ENCODE measurements around the gene TIMM22.
A peak's percentile ranks its signal among the peaks of the same experiment; 100 is the strongest.

The TIMM22 gene

DNA sequence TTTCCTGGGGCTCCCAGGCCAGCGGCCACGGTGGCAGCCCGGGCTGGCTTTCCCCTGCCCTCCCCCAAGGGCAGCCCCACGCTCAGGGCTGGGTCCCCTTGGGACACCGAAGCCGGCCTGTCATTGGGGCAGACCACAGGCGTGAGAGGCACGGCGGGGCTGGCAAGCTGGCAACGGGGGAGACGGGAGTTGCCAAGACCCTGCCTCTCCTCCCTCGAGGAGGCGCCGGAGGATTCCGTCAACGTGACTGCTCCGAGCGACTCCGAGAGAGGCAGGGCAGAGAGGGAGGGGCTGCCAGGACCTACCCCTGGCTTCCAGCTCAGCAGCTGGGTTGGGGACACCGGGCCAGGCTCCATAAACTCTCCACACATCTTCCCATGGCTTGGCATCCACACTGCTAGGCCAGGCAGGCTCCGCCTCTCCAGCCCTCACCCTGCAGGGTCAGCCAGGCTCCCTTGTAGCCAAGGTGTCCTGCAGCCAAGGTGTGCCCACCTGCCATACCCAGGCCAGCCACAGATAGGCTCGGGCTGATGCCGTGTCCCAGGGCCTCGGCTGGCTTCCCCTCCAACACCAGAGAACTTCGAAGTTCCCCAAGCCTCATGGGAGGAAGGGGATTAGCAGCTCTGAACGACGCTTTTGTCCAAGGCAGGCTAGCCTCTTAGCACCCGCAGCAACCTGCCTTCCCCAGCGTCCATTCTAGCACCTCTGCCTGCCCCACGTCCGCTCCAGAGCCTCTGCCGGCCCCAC, 25.5 kb downstream of the TIMM22 start:
- DNase-seq (ENCODE audit: low read depth): no peak

DNA sequence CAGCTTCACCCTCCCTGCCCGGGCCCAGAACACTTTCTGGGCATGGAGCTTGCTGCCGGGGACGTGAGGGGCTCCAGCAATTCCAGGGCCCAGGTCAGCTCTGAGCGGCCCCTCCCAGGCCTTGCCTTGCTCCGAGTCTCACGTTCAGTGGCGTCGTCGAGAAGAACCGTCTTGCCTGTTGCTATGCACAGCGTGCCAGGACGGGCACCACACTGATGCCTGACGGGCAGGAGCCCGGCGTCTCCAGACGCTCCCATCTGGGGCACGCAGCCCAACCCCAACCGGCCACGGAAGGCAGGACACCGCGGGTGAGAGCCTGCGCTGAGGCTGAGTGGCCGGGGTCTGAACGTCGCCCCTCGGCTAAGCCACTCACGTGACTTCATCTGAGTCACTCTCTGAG, 27.1 kb downstream of the TIMM22 start:
- DNase-seq (ENCODE audit: low read depth): no peak

DNA sequence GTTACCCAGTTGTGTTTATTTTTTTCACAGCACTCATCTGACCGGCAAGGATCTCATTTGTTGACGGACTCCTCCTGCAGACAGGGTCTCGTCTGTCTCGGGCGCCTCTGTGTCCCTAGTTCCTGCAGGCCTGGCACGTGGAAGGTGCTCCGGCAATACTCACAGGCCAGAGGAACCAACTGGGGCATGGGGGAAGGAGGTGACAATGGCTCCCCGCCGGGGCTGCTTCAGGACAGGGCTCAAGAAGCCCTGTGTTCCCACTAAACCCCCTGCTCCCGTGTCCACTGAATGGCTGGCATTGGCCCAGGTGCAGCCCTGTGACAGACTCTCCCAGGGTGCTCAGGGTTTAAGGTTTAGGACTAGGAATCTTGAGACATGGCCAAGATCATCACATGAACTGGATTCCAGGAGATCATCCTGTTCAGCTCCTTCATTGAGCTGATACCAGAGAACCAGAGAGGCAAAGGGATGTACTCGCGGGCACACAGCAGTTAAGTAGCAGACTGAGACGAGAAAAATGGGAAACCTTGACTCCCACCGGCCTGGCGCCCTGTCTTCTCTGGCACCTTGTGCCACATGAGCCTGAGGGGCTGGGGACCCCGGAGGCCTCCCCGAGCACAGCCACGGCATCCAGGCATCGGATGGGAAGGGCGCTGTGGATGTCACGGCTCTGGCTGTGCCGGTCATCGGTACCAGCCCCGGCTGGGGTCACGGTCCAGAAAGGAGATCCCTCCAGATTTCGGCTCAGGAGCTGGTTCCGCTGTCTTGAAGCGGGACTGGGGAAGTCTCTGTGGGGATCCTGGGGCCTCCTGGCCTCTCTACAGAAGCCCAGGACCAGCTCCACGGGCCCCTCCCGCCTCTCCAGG, 29.0 kb downstream of the TIMM22 start:
- no peak for DNase-seq (ENCODE audit: low read depth)

DNA sequence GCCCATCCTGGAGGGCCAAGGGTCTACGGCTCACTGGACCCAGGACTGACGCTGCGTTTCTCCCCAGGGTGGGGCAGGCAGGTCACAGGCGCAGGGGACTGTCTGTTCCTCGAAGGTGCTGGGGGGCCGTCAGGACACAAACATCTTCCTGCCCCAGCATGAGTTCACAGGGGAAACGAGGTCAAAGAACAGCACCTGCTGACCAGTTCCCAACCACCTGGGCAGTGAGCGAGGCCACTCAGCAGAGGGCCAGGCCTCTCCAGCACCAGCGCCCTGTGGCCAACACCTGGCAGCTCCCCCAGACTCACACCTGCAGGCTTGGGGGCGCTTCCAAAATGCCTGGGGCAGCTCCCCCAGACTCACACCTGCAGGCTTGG, 29.7 kb downstream of the TIMM22 start:
- DNase-seq (ENCODE audit: low read depth): no peak

DNA sequence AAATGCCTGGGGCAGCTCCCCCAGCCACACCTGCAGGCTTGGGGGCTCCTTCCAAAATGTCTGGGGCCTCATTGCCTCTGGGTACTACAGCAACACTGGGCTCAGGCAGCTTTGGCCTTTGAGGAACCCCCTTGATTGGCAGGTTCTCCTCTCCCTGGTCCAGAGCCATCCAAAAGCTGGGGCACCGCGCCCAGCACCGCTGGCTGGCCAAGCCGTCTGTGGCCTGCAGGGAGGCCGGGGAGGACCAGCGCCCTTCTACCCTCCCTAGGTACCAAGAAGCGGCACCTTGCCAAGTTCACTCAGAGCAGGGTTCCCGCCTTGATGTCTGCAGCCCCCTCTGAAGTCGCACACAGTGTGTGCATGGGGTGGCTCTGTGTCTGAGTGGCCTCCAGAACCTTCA, 30.1 kb downstream of the TIMM22 start:
- DNase-seq (ENCODE audit: low read depth): no peak

DNA sequence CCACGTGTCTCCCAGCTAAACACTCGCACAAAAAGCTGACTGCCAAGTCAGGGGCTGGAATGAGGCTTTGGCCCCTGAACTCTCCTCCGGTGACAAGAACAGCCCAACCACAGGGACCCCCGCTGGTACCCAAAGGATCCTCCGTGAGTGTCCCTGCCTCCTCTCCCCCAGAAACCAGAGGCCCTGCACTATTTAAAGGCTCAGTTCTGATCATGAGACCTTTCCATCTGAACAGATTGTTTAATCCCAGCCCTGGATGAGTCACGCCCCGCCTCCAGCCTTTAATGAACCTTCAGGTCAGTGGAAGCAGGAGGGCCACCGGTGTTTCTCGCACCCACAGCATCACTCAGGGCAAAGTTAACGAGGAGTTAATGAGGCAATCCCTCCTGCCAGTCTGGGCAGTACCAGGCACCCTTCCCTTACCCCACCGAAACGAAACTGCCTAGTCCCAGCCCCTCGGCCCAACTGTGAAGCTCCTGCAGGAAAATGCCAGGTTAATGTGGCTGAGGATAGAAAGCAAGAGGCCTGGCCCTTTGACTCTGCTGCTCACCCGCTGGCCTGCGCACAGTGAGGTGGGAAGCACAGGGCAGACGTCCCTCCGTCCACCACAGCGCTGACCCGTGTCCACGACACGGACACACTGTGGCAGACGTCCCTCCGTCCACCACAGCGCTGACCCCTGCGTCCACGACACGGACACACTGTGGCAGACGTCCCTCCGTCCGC, 32.4 kb downstream of the TIMM22 start:
- peak; percentile 2 for DNase-seq (ENCODE audit: low read depth)

DNA sequence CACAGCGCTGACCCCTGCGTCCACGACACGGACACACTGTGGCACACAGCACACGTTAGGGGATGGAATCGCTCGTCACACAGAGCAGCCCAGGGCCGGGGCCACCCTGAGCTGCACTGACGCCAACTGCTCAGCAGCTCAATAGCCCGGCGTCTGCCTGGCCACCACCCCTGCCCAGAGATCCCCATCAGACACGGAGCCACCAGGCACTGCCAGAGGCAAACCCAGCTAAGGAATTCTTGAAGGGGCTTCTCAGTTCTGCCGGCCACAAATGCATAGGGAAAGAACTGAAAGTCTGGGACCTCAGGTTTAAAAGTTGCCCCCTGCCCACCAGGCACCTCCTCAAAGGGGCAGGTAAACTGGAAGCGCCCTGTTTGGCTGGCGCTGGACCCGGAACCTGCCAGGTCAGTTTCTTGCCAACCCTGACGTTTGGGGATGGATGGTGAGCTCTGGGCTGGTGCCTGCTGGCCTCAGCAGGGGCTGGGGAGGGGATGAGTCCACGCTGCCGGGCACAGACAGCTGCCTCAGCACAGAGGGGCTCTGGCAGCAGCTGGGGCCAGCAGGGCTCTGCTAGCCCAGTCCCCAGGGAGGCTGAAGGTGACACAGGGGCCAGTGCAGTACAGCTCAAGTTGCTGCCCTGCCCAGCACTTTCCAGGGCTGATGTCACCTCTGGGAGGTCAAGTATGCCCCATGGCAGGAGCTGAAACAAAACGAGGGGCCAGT, 33.2 kb downstream of the TIMM22 start:
- no peak for DNase-seq (ENCODE audit: low read depth)

DNA sequence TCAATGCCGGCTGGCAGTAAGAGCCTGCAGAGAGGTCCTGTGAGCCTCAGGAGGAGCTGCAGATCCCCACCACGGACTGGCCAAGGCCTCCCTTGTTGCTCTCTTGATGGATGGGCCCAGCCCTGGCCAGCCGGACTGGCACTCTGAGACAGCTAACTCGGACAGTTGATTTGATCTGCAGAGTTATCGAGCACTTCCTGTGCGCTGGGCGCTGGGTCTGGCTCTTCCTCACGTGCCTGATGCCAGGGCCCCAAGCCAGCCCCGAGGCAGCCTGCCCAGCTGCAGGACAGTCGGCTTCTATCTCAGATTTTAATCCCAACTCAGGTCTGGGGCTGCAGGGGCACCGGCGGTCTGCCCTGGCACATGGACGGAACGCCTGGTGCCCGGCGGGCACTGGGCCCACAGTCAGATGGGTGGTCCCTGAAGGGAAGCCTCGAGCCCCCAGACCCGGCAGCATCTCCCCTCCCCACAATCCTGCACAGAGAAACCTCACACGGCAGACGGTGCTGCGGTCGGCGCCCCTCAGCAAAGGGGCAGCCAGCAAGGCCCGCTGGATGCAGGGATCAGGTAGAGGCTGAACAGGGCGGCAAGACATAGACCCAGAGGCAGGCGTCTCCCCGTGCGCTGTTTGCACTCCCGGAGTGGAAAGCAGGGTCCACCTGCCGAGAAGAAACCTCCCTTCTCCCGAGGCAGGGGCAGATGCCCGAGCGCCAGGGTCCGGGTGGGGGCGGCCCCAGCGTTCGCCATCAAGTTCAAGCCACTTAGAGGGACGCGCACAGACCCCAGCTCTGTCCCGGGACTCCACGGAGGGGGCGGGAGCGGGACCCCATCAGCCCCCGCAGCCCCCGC, 34.0 kb downstream of the TIMM22 start:
- DNase-seq (ENCODE audit: low read depth): no peak

DNA sequence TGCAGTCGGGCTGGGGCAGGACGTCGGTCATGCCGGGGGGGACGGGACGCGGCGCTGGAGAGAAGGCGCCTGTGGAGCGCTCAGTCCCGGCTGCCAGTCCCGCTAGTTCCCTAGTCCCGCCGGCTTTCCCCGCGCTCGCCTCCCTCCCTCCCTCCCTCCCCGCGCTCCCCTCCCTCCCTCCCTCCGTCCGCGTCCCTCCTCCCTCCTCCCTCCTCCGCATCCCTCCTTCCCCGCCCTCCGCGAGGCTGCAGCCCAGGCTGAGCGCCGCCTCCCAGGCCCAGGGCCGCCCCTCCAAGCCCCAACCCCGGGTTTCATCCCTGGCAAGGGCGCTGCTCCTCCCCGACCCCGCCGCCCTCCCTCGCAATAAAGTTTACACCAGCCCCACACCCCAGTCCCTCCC, 34.8 kb downstream of the TIMM22 start:
- DNase-seq (ENCODE audit: low read depth): no peak

DNA sequence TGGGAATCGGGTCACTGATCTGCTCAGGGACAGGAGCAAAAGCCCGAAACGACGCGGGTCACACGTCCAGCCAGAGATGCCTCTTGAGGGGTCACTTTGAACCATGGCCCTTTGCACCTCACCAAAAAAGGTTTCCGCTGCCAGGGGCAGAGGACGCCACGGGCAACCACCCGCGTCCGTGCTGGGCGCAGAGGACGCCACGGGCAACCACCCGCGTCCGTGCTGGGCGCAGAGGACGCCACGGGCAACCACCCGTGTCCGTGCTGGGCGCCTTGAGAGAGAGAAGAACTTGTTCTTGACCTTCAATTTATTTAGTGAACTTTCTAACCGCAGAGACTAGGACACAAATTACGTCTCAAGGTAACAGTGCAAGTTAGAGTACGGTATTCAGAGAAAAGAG, 35.5 kb downstream of the TIMM22 start:
- no peak for DNase-seq (ENCODE audit: low read depth)

DNA sequence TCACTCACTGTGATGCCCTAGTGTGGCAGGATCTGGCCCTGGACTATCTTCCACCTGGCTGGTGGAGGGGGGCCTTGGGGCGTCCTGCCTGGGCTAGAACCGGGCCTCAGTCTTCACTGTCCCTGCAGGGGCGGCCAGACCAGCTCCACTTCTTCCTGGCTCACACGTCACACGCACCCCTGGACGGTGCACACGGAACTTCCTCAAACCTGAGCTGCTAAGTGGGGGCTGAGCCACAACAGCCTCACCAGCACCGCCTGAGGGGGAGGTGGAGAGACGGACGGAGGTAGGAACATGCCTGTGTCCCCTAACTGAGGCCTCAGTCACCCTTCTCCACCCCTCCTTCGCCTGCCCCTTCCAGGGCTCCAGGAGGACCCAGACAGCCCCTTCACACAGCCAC, 36.6 kb downstream of the TIMM22 start:
- no peak for DNase-seq (ENCODE audit: low read depth)

DNA sequence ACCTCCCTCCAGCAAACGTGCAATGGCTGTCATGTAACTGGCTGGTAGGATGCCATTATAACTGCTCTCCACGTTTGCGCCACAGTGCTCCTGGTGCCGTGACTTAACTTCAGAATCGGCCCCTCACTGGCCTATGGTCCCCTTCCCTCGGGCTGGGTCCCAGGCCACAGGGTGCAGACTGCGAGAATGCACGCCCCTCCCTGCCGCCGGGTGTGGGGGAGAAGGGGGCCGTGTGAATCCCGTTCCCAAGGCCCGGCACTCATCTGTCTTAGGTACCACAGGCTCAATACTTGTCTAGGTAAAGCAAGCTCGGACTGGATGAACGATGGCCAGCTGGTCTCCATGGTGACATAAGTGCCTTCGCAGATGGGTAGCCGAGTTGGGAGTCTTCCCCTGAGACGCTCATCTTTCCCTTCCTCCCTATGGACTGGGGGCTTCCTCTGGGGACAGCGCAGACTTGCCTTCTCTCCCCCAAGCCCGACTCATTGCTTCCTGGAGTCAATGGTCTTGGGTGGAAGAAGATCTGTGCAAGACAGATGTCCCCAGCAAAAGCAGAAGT, 37.8 kb downstream of the TIMM22 start:
- no peak for DNase-seq (ENCODE audit: low read depth)

DNA sequence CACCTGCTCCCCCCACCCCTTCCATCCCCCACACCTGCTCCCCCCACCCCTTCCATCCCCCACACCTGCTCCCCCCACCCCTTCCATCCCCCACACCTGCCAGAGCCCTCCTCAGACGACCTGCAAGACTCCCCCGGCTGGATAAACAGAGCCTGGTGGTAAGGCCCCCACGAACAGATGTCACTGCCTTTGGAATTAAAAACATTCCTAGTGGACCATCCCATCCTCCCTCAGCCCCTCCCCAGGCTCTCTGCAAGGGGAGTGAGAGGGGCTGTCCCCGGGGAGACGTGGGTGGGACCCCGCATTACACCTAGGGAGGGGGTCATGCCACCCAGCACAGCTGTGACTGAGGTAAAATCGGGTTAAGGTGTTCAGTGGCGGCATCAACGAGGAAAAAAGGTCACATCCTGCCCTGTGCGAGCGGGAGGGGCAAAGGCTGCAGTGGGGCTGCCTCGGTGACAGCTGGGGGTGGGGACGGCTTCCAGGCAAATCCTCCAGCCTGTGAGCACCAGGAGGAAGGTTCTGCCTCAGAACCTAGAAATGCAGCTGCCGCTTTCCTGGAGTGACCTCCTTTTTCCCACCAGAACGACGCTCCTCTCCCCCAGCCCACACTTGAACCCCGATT, 38.7 kb downstream of the TIMM22 start:
- no peak for DNase-seq (ENCODE audit: low read depth)

DNA sequence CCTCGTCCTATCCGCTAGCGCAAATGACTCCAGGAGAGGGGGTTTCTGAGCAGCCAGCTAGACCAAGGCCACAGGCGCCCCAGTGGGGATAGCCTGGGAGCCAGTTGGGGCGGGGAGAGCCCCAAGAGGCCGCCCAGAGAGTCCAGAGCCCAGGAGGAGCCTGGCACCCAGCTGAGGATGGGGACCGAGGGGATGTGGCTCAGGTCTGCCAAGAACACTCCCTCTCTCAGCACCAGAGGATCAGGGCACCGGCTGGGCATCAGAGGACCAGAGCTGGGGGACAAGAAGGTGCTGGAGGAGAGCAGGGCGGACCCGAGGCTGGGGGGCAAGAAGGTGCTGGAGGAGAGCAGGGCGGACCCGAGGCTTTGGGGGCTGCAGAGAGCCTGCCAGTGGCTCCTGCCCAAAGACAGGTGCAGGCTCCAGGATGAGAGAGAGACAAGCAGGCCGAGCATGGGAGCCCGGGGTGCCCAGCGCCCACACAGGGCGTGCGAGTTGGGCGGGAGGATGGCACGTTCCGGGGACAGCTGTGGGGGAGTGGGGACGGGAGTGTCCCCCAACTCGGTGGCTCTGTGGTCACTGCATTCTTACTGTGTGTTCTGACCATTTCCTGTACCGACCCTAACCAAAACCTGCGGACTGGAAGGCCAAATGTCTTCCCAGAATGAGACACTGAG, 39.4 kb downstream of the TIMM22 start:
- no peak for DNase-seq (ENCODE audit: low read depth)

DNA sequence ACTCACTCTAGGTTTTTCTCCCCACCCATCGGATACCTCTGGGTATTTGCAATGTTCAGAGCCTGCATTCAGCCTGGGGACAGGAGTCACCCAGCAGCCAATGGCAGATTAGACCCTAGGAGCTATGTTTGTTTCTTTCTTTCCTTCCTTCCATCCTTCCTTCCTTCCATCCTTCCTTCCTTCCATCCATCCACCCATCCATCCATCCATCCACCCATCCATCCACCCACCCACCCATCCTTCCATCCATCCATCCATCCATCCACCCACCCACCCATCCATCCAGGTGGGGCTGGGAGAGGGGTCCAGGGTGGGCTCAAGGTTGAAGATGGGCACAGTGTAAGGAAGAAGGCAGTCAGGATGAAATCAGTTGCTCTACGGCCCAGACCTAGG, 39.9 kb downstream of the TIMM22 start:
- no peak for DNase-seq (ENCODE audit: low read depth)

DNA sequence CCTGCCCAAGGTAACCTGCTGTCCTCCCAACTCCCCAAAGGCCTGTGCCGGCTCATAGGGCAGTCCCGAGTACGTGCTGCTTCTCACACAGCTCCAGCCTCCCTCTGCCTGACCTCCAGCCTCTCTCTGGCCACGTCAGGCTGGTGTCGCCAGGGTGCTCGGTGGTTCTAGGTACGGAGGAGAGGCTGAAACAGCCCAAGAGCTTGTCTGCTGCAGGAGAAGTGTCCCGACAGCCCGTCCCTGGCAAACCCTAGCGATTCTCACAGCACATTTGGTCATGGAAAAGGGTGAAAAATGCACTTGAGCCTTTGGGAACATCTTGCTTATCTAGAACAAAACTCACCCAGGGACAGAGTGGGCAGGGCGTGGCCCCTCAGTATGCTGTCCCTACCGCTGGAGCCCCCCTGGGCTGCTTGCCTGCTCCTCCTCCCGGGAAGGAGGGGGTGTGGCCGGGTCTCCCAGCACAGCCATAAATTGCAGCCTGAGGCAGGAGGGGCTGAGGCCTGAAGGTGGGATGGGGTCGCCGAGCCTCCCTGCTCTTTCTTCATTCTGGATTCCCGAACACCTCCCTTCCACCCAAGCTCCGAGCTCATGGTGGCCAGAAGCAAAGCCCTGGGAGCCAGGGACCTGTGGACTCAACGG, 40.4 kb downstream of the TIMM22 start:
- DNase-seq (ENCODE audit: low read depth): no peak

DNA sequence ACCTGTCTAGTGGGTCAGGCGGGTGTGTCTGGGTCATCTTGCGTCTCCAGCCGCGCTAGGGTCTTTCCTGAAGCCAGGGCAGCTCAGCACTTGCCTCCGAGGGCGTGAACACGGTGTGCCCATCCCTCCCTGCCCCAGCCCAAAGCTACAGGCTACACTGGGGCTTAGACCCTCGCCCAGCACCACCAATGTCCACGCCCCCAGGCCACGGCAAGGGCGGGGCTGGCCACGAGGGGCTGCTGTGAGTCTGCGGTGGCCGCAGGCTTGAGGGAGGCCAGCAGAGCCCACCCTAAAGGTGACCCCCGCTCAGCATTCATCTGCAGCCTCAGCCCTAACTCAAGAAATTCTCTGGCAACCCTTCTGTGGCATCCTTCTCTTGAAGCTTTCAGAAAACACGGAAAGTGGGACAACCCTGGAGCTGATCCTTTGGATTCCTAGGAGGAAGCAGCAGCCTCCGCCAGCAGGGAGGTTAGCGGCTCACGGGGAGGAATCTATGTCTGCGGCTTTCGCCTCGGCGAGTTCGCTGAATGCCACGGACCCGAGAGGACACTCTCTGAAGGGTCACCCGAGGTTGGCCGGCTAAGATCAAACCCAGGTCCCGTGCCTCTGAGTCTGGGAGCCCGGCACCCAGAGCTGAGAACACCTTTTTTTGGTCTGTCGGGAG, 41.7 kb downstream of the TIMM22 start:
- no peak for DNase-seq (ENCODE audit: low read depth)

DNA sequence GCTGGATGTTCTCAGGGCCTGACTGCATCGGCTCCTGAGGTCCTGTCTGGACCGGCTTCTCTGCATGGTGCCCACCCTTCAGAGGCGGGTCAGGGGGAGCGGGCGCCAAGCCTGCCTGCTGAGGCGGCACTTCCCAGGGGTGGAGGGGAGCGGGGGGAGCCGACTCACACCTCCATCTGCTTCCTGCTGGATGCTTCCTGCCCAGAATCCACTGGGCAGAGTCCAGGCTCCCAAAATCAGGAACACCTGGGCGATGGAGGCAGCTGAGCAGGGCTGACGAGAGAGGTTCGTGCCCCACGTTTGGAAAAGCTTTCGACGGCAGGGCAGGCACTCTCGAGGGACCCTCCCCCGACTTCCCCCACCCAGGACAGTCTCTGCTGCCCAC, 42.2 kb downstream of the TIMM22 start:
- no peak for DNase-seq (ENCODE audit: low read depth)

Measured in HS-5 (cell line).